Transverse colon (tissue), 4 donors: ENCODE data around the gene GLTPD2. TPM values are rescaled to one million over a fixed set of nuclear protein-coding genes. Genes with fewer than 3 reads are reported as not detected.

ENCODE experiments used
- DNase-seq: peaks from one replicate; pipeline ENCODE4 v3.0.0-alpha.2; 2019
- H3K27ac ChIP-seq, 4 donors: fragments of 200-600 bp; sonication (generic); 2 replicates each; pipeline ENCODE4 v1.5.1; 2016 to 2018; ENCODE audit warnings: inconsistent platforms in 4 of 4
- H3K27me3 ChIP-seq: fragments of 200-600 bp; sonication (generic); 2 replicates; pipeline ENCODE4 v1.5.1; 2017; ENCODE audit warnings: inconsistent platforms
- H3K36me3 ChIP-seq, 4 donors: fragments of 200-600 bp; sonication (generic); 2 replicates each; pipeline ENCODE4 v1.5.1; 2017 to 2019; ENCODE audit warnings: inconsistent platforms in 4 of 4
- H3K4me1 ChIP-seq, 4 donors: fragments of 200-600 bp; sonication (generic); 2 replicates each; pipeline ENCODE4 v1.5.1; 2017 to 2020; ENCODE audit warnings: inconsistent platforms in 4 of 4
- H3K4me3 ChIP-seq, 4 donors: fragments of 200-600 bp; sonication (generic); 1 replicate in 1 of 4; 2 replicates in 3 of 4; pipeline versions ENCODE4 v1.5.1 to v1.6.1; 2017 to 2019; ENCODE audit warnings: inconsistent platforms in 4 of 4
- H3K9me3 ChIP-seq, 2 donors: fragments of 200-600 bp; sonication (generic); 2 replicates each; pipeline ENCODE4 v1.5.1; 2017 to 2019; ENCODE audit warnings: inconsistent platforms in 2 of 2
- CTCF ChIP-seq, 5 experiments: fragments of 200-600 bp in 3 of 5; fragments of 450-650 bp in 2 of 5; sonication (generic) in 3 of 5; IDR thresholded peaks; 1 replicate in 2 of 5; 2 replicates in 3 of 5; pipeline ENCODE4 v1.5.1; 2016 to 2017; ENCODE audit warnings: antibody characterized with exemption in 5 of 5, inconsistent platforms in 3 of 5, mild to moderate bottlenecking in 2 of 5, moderate library complexity in 1 of 5
- EP300 ChIP-seq: sonication (generic); formaldehyde crosslinking; IDR thresholded peaks from one replicate; pipeline ENCODE4 v1.6.1; 2017; ENCODE audit warnings: antibody characterized with exemption, low read depth
- POLR2A ChIP-seq: fragments of 450-650 bp; IDR thresholded peaks from one replicate; pipeline ENCODE4 v1.6.1; 2016; ENCODE audit warnings: antibody characterized with exemption, mild to moderate bottlenecking, moderate library complexity
- POLR2AphosphoS5 ChIP-seq, 3 donors: sonication (generic); formaldehyde crosslinking; IDR thresholded peaks; one replicate each; pipeline ENCODE4 v1.6.1; 2016; ENCODE audit warnings: antibody characterized with exemption in 3 of 3
- WGBS, 2 donors: methylation state at CpG; one replicate each; pipeline ENCODE4 v1.1.5; 2018; ENCODE audit warnings: low coverage in 1 of 2; 5-methylcytosine and 5-hydroxymethylcytosine counted together
- in situ Hi-C, 4 donors: fragments of 200-750 bp; cut with MboI; loops; one replicate each; pipeline versions ENCODE4 v1.15.0 to v1.15.1; 2017; ENCODE audit warnings: low sequenced_read_pairs in 3 of 4, low pct_ligation_motif_present in 1 of 4, low pct_unique_long_range_greater_than_20kb in 1 of 4
- intact Hi-C: fragments of 100-400 bp; cut with DNase I; formaldehyde crosslinking; loops from one replicate; pipeline ENCODE4 v1.15.1; 2023; ENCODE audit warnings: low total_unique reads
- total RNA-seq, 4 donors: library from RNA; depleted of rRNA; stranded (reverse); fragments of >200 nt; gene quantifications; one replicate each; pipeline ENCODE4 v1.1.0, GENCODE V29; 2016

Gene GLTPD2
- total RNA-seq, 4 donors from 2014 or later, result 0.41 to 1.7 TPM; not detected in 2

GRCh38 chr17:4806456-4806776 is 17.7 kb downstream of the GLTPD2 start:
- peak; percentile 33 for DNase-seq
- in situ Hi-C loops, result no loop called here
- H3K27ac ChIP-seq, result peak overlapping the region; percentile 82 to 93 (median 82)

GRCh38 chr17:4806777-4807604 is 18.2 kb downstream of the GLTPD2 start, which contains the start of gene PLD2:
TSS of gene PLD2 (plus strand) at chr17:4807152. CDS start at chr17:4807773, 621 bp downstream.
- Histone ChIP-seq H3K4me3 (peak within 1 kb of the TSS; percentile 74 to 98 (median 91)), H3K4me1 (peaks cover 11 to 20% (median 17%) of the 10 kb centered on the region in 4 donors), H3K36me3 (no peaks in the 10 kb centered on the region), H3K9me3 (no peaks in the 10 kb centered on the region), H3K27ac (peak within 1 kb of the TSS; percentile 82 to 93 (median 82)), H3K27me3 (no peaks in the 10 kb centered on the region)
- in situ Hi-C loops (no loop called here), intact Hi-C loops (loop anchor here (5.0 kb wide), 1 partner anchor 80 kb away; no protein-coding TSS in a partner anchor)
- TF ChIP-seq POLR2AphosphoS5 (IDR thresholded peaks at IDR 0.05) (peak in 2 of 3 donors; percentile 45 to 60), CTCF (IDR thresholded peaks at IDR 0.05) (no peak), EP300 (no peak)
- WGBS, 2 donors, result 1% methylated on average over 21 of the region's 106 CpGs; no CpG with 5 or more reads in 1 of the 2 donors
- DNase-seq, result peak; percentile 91

More at GRCh38 chr17:4806456-4806776, 17.7 kb downstream of the GLTPD2 start:
- intact Hi-C loops, result loop anchor here (5.0 kb wide), 1 partner anchor 81 kb away; no protein-coding TSS in a partner anchor
- Histone ChIP-seq H3K4me3 (peak overlapping the region; percentile 30 to 98 (median 91)), H3K4me1 (peaks cover 11 to 20% (median 17%) of the 10 kb centered on the region in 4 donors), H3K27me3 (no peaks in the 10 kb centered on the region), H3K36me3 (no peaks in the 10 kb centered on the region), H3K9me3 (no peaks in the 10 kb centered on the region)
- 0 to 1% methylated on average over 5 to 10 of the region's 16 CpGs for WGBS, 2 donors
- no peak for TF ChIP-seq CTCF (IDR thresholded peaks at IDR 0.05)
- no peak for TF ChIP-seq POLR2A
- TF ChIP-seq POLR2AphosphoS5 (IDR thresholded peaks at IDR 0.05), result no peak

- H3K4me1 ChIP-seq, result peaks cover 11 to 20% (median 17%) of the 10 kb centered on the region in 4 donors
- H3K4me3 ChIP-seq, result peak overlapping the region; percentile 74 to 98 (median 91)
- in situ Hi-C loops (no loop called here), intact Hi-C loops (loop anchor here (5.0 kb wide), 1 partner anchor 80 kb away; no protein-coding TSS in a partner anchor)
- TF ChIP-seq POLR2AphosphoS5 (IDR thresholded peaks at IDR 0.05), result no peak
- TF ChIP-seq CTCF (IDR thresholded peaks at IDR 0.05), result no peak
- no peak for TF ChIP-seq EP300
- TF ChIP-seq POLR2A, result no peak
- no peaks in the 10 kb centered on the region for H3K36me3 ChIP-seq
- no peaks in the 10 kb centered on the region for H3K9me3 ChIP-seq
- H3K27ac ChIP-seq, result peak overlapping the region; percentile 82 to 93 (median 82)
- no peaks in the 10 kb centered on the region for H3K27me3 ChIP-seq
- 41% methylated on average over 29 of the region's 32 CpGs; no CpG with 5 or more reads in 1 of the 2 donors for WGBS, 2 donors
- DNase-seq, result peak; percentile 15
Measured at GRCh38 chr17:4807605-4808377, 19.0 kb downstream of the GLTPD2 start.

- intact Hi-C loops (loop anchor here (5.0 kb wide), 1 partner anchor 79 kb away; no protein-coding TSS in a partner anchor), in situ Hi-C loops (no loop called here)
- H3K36me3 ChIP-seq, result no peaks in the 10 kb centered on the region
- peaks cover 11 to 20% (median 17%) of the 10 kb centered on the region in 4 donors for H3K4me1 ChIP-seq
- DNase-seq, result peak; percentile 29
- no peak overlapping the region for H3K4me3 ChIP-seq
- WGBS, 2 donors, result 43 to 57% methylated on average over 6 of the region's 6 CpGs
- TF ChIP-seq POLR2AphosphoS5 (IDR thresholded peaks at IDR 0.05), result no peak
- no peak for TF ChIP-seq CTCF (IDR thresholded peaks at IDR 0.05)
- TF ChIP-seq POLR2A, result no peak
- TF ChIP-seq EP300, result no peak
- H3K27me3 ChIP-seq, result no peaks in the 10 kb centered on the region
- no peaks in the 10 kb centered on the region for H3K9me3 ChIP-seq
- H3K27ac ChIP-seq, result no peak overlapping the region
Measured at GRCh38 chr17:4808378-4808767, 19.6 kb downstream of the GLTPD2 start.
